HepG2 (cell line): ENCODE data around the gene ALX1. TPM values are rescaled to one million over a fixed set of nuclear protein-coding genes. Genes with fewer than 3 reads are reported as not detected.

Experiments
- ATAC-seq: fragments of 200-7000 bp; cut with Tn5 transposase; 3 replicates; pipeline ENCODE4 v1.9.1; 2020; ENCODE audit warnings: mild to moderate bottlenecking, moderate library complexity
- BruUV-seq: library from RNA; stranded (reverse); fragments of 400-500 nt; replicated peaks from 2 replicates; lab custom pipeline; 2021; lab: Mats Ljungman, UMichigan
- CTCF ChIA-PET: fragments of 300-600 bp; formaldehyde crosslinking; extraction: SDS; loops from one replicate; lab custom pipeline; 2021; ENCODE audit warnings: low total read pairs, inconsistent platforms, low intra/inter-chr PET ratio; lab: Yijun Ruan, JAX
- POLR2A ChIA-PET: fragments of 350-600 bp; sonication (Branson Sonifier 250); formaldehyde crosslinking; loops from one replicate; lab custom pipeline; 2020; ENCODE audit warnings: antibody characterized with exemption, inconsistent platforms; lab: Yijun Ruan, JAX
- DNase-seq: peaks from one replicate; pipeline ENCODE4 v3.0.0-alpha.2; 2015; ENCODE audit warnings: low spot score
- FAIRE-seq: peaks from 3 replicates; lab custom pipeline; 2011; peaks lifted over from hg19 to GRCh38; lab: Jason Lieb, UNC
- H2AFZ ChIP-seq: one replicate; pipeline ENCODE4 v1.6.1; 2011; ENCODE audit warnings: low read length, inconsistent platforms
- H3K27ac ChIP-seq: fragments of 300-600 bp; 3 replicates; pipeline ENCODE4 v1.8.0; 2011; ENCODE audit warnings: mixed run types, mild to moderate bottlenecking, mixed read lengths, low read length, inconsistent platforms; ENCODE audit not compliant: insufficient read depth; ENCODE audit errors: extremely low read length
- H3K27me3 ChIP-seq, 2 experiments: fragments of 200-600 bp in 1 of 2; 2 replicates in 1 of 2; 3 replicates in 1 of 2; pipeline versions ENCODE4 v1.6.0 to v1.8.0; 2011; ENCODE audit warnings: low read length in 2 of 2, mild to moderate bottlenecking in 2 of 2, moderate library complexity in 2 of 2, inconsistent platforms in 1 of 2; ENCODE audit not compliant: insufficient read depth in 2 of 2, control insufficient read depth in 1 of 2
- H3K36me3 ChIP-seq, 2 experiments: fragments of 200-600 bp in 1 of 2; replicated peaks in 1 of 2; 2 replicates in 1 of 2; 3 replicates in 1 of 2; pipeline versions ENCODE4 v1.5.1 to v1.8.0; 2011; ENCODE audit warnings: low read length in 2 of 2, inconsistent platforms in 1 of 2; ENCODE audit not compliant: insufficient read depth in 2 of 2, control insufficient read depth in 1 of 2
- H3K4me1 ChIP-seq: 2 replicates; pipeline ENCODE4 v1.5.1; 2012; ENCODE audit warnings: low read length, inconsistent platforms; ENCODE audit not compliant: insufficient read depth
- H3K4me2 ChIP-seq: 2 replicates; pipeline ENCODE4 v1.6.0; 2011; ENCODE audit warnings: low read depth, low read length, inconsistent platforms
- H3K4me3 ChIP-seq, 3 experiments: fragments of 200-600 bp in 1 of 3; sonication (generic), shearing (Covaris generic) in 1 of 3; replicated peaks in 1 of 3; 2 replicates each; pipeline ENCODE4 v1.5.1; 2011 to 2016; ENCODE audit warnings: low read length in 3 of 3, inconsistent platforms in 2 of 3, low read depth in 2 of 3, mild to moderate bottlenecking in 2 of 3, control low read depth in 1 of 3, mixed read lengths in 1 of 3; ENCODE audit not compliant: insufficient read depth in 1 of 3
- H3K79me2 ChIP-seq: one replicate; pipeline ENCODE4 v1.6.1; 2011; ENCODE audit warnings: low read length, inconsistent platforms; ENCODE audit not compliant: insufficient read depth
- H3K9ac ChIP-seq: 2 replicates; pipeline ENCODE4 v1.6.0; 2011; ENCODE audit warnings: mild to moderate bottlenecking, low read depth, low read length, inconsistent platforms; ENCODE audit not compliant: insufficient read depth
- H3K9me3 ChIP-seq: 2 replicates; pipeline ENCODE4 v1.5.1; 2012; ENCODE audit warnings: mild to moderate bottlenecking, low read length
- H4K20me1 ChIP-seq: 2 replicates; pipeline ENCODE4 v1.6.0; 2011; ENCODE audit warnings: inconsistent platforms, mild to moderate bottlenecking, low read length, moderate library complexity; ENCODE audit not compliant: insufficient read depth
- ARNT2 ChIP-seq: sonication (generic); formaldehyde crosslinking; IDR thresholded peaks from 2 replicates; pipeline ENCODE4 v1.8.0; 2022; ENCODE audit warnings: mild to moderate bottlenecking, low read depth, missing genetic modification reagents, moderate library complexity
- KAT2B ChIP-seq: fragments of 150-350 bp; IDR thresholded peaks from 2 replicates; pipeline ENCODE4 v1.6.1; 2014; ENCODE audit warnings: low read depth, low read length, borderline replicate concordance
- KDM3A ChIP-seq: IDR thresholded peaks from 2 replicates; pipeline ENCODE4 v1.6.1; 2018; ENCODE audit warnings: low read depth, missing compliant biosample characterization
- MAFG ChIP-seq: sonication (generic); formaldehyde crosslinking; IDR thresholded peaks from 2 replicates; pipeline ENCODE4 v1.5.1; 2020; ENCODE audit warnings: mild to moderate bottlenecking, missing genetic modification reagents
- PHB2 ChIP-seq: fragments of 450-650 bp; IDR thresholded peaks from 2 replicates; pipeline ENCODE4 v1.6.1; 2018; ENCODE audit not compliant: partially characterized antibody
- POLR2G ChIP-seq: fragments of 200-400 bp; formaldehyde crosslinking; IDR thresholded peaks from 2 replicates; pipeline ENCODE4 v1.6.1; 2018; ENCODE audit warnings: mild to moderate bottlenecking, low read depth, low read length, moderate library complexity
- RBAK ChIP-seq: sonication (generic); formaldehyde crosslinking; IDR thresholded peaks from 2 replicates; pipeline ENCODE4 v1.5.1; 2020; ENCODE audit warnings: mild to moderate bottlenecking, missing genetic modification reagents
- REXO4 ChIP-seq: sonication (generic); formaldehyde crosslinking; IDR thresholded peaks from 2 replicates; pipeline ENCODE4 v1.8.0; 2022; ENCODE audit warnings: missing genetic modification reagents, mild to moderate bottlenecking, borderline replicate concordance
- ZFYVE20 ChIP-seq: sonication (generic); formaldehyde crosslinking; IDR thresholded peaks from 2 replicates; pipeline ENCODE4 v1.8.0; 2023; ENCODE audit warnings: low read depth, mild to moderate bottlenecking, moderate library complexity, missing genetic modification reagents, borderline replicate concordance
- ZHX1 ChIP-seq: sonication (generic); formaldehyde crosslinking; IDR thresholded peaks from 2 replicates; pipeline ENCODE4 v1.8.1; 2022; ENCODE audit warnings: low read depth, mild to moderate bottlenecking, missing genetic modification reagents
- ZNF18 ChIP-seq: sonication (generic); formaldehyde crosslinking; IDR thresholded peaks from 2 replicates; pipeline ENCODE4 v1.8.0; 2022; ENCODE audit warnings: mild to moderate bottlenecking, missing genetic modification reagents; ENCODE audit not compliant: insufficient replicate concordance
- ZNF513 ChIP-seq: sonication (generic); formaldehyde crosslinking; conservative IDR thresholded peaks from 2 replicates; pipeline ENCODE4 v1.5.0; 2020; ENCODE audit warnings: missing genetic modification reagents
- ZNF737 ChIP-seq: sonication (generic); formaldehyde crosslinking; IDR thresholded peaks from 2 replicates; pipeline ENCODE4 v1.5.0; 2020; ENCODE audit warnings: missing genetic modification reagents, mild to moderate bottlenecking, borderline replicate concordance
- ZNF773 ChIP-seq: sonication (generic); formaldehyde crosslinking; IDR thresholded peaks from 2 replicates; pipeline ENCODE4 v1.4.0; 2020; ENCODE audit warnings: missing genetic modification reagents, borderline replicate concordance
- WGBS: methylation state at CpG from one replicate; pipeline ENCODE4 v1.1.6; 2017; ENCODE audit warnings: low lambda C conversion rate; 5-methylcytosine and 5-hydroxymethylcytosine counted together
- in situ Hi-C: cut with HindIII; loops from 2 replicates; pipeline ENCODE4 v1.10.0; 2017; ENCODE audit warnings: low pct_unique_long_range_greater_than_20kb; ENCODE audit not compliant: extremely low pct_ligation_motif_present
- intact Hi-C: fragments of 100-400 bp; cut with micrococcal nuclease; formaldehyde crosslinking; loops from one replicate; pipeline ENCODE4 v1.10.0; 2022; ENCODE audit not compliant: unreplicated experiment
- polyA plus RNA-seq, 8 experiments: library from polyadenylated mRNA; depleted of rRNA in 3 of 8; stranded (reverse) in 7 of 8; unstranded in 1 of 8; fragments of >200 nt; fragmentation: Illumina TruSeq in 4 of 8; extraction: Trizol in 4 of 8; gene quantifications; 2 replicates each; pipeline versions ENCODE4 v1.2.1 to v1.2.3, GENCODE V29; 2011 to 2016; ENCODE audit warnings: low read depth in 4 of 8, missing spikeins in 1 of 8, mixed read lengths in 1 of 8; ENCODE audit not compliant: insufficient read depth in 1 of 8
- total RNA-seq, 5 experiments: library from RNA; depleted of rRNA; stranded (reverse); fragments of >200 nt; fragmentation: Illumina TruSeq; extraction: Trizol; gene quantifications; 2 replicates each; pipeline ENCODE4 v1.2.3, GENCODE V29; 2016; ENCODE audit warnings: low read depth in 1 of 5

The ALX1 gene
- total and polyA plus RNA-seq, 2 of the 13 experiments (the other 11 are each of a cell fraction or from before 2014, with no cell fraction given) = not detected

- no peak for TF ChIP-seq RBAK (CRISPR knock-in tag)
- no peak for TF ChIP-seq PHB2
- no peak for TF ChIP-seq ZFYVE20 (CRISPR knock-in tag)
- no peak for TF ChIP-seq REXO4 (CRISPR knock-in tag)
- no peak for TF ChIP-seq MAFG (CRISPR knock-in tag)
- no peak for TF ChIP-seq ZNF773 (CRISPR knock-in tag)
- no peak for TF ChIP-seq ZNF513 (CRISPR knock-in tag)
- TF ChIP-seq KAT2B = no peak
- TF ChIP-seq ZNF18 (CRISPR knock-in tag) = no peak
- TF ChIP-seq POLR2G = no peak
- TF ChIP-seq KDM3A = no peak
- TF ChIP-seq ZNF737 (CRISPR knock-in tag) = no peak
- no peak for TF ChIP-seq ARNT2
- no peak for TF ChIP-seq ZHX1 (CRISPR knock-in tag)
- H3K27ac ChIP-seq = no peak overlapping the region
- H3K4me2 ChIP-seq = no peak overlapping the region
- ChIA-PET POLR2A (no interaction called here), CTCF (no interaction called here)
- H3K4me3 ChIP-seq = no peak overlapping the region
- BruUV-seq = no TSS peak
- no peaks in the 10 kb centered on the region for H3K27me3 ChIP-seq
- no peaks in the 10 kb centered on the region for H3K79me2 ChIP-seq
- H3K9ac ChIP-seq = no peak overlapping the region
- no peak for ATAC-seq
- no peaks in the 10 kb centered on the region for H3K36me3 ChIP-seq
- no peaks in the 10 kb centered on the region for H3K9me3 ChIP-seq
- H3K4me1 ChIP-seq = no peaks in the 10 kb centered on the region
- no peak overlapping the region for H2AFZ ChIP-seq
- in situ Hi-C loops = no loop called here
- WGBS = 1% methylated on average over 3 of the region's 3 CpGs
- FAIRE-seq = no peak
- no peak for DNase-seq
- no peaks in the 10 kb centered on the region for H4K20me1 ChIP-seq
- intact Hi-C loops = no loop called here
Observed at GRCh38 chr12:85244561-85244960, 35.5 kb upstream of the ALX1 start.
